Measurements from ENCODE around the gene ELAVL4.

Gene ELAVL4

DNA sequence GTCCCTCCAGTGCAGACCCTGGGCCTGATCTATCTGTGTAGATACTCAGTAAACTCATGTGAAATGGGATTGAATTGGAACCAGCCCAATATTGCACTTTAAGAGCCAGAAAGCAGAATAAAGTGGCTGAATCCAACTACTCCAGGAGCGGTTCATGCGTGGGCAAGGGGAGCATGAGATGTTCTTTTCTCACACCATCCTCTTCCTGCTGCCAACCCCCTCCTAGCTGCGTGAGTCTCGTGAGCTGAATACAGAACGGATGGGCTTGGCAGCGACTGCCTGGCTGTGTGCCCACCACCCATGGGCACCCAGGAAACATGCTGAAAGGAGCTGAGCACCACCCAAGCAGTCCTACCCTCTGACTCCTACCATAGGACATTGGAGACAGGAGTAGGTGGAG lies 128.3 kb downstream of the ELAVL4 start:
- DNase-seq (ENCODE audit: insufficient read length, low spot score), result no peak
- FAIRE-seq, result no peak

- DNase-seq (ENCODE audit: insufficient read length, low spot score) (no peak), FAIRE-seq (no peak)
Measured at GRCh38 chr1:50243939-50244338, 135.2 kb downstream of the ELAVL4 start.

DNA sequence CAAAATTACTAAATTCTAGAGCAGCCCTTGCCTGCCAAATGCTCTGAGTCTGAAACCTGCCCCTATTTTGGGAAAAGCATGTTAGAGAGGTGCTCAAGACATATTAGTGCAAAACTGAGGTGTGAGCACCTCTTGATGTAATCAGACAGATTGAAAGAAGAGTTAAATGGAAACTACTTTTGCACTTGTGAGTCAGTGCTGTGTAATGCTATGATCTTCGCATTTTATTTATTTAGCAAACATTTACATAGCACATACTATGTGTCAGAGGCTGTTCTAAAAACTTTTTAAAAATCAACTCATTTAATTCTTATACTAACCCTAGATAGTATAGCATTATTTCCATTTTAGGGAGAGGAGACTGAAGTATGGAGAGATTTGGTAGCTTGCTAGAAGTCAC lies 138.1 kb downstream of the ELAVL4 start:
- no peak for DNase-seq (ENCODE audit: insufficient read length, low spot score)
- FAIRE-seq, result no peak

DNA sequence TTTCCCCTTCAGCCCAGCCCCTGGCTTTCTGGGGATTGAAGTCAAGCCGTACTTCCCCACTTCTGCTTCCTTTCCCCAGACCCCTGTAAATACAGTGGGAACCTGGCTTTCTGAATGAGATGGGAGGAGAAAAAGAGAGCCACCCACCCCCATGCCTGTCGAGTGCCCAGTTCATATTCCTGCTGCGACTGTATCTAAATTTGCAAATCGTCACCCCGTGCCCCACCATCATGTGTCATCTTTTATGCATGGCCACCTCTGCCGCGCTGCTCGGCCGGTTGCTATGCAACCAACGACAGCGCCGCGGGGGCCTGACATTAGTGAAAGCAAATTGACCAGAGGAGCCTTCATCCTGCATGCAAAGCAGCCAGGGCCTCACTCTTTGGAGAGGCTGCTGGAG lies 143.0 kb downstream of the ELAVL4 start:
- no peak for FAIRE-seq
- no peak for DNase-seq (ENCODE audit: insufficient read length, low spot score)

DNA sequence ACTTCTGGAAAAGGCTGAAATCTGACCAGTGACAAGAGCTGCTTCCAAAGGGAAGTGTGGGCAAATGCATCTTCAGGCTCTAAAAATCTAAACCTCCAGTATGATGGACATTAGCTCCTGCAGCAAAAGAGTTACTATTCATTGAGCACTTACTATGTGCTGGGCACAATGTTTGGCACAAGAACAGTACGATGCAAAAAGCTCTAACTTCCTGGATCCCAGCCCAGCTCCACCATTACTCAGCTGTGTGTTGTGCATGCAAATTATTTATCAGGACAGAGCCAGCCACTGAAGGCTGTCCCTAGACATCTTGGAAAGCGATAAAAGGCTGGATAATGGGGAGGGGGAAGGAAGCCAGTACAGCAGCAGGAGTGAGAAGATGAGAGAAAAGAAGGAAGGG lies 143.5 kb downstream of the ELAVL4 start:
- DNase-seq (ENCODE audit: insufficient read length, low spot score) (no peak), FAIRE-seq (no peak)

Measured in HTR-8/SVneo (cell line).